Stimulated activated naive B cell treated with anti-CD40 and anti-IgM and Interleukin-4, amounts not matched to agents 10 μg/mL and 1 μg/mL and 100 μg/mL, for 72 hours (primary cell): ENCODE results near the gene G3BP1.
"Not testable (repeated sequence)": the region's sequence is repeated elsewhere in the genome, so short reads cannot be mapped to it uniquely, and the experiment has no call there.

Experiments used
- ATAC-seq, 2 donors: fragments of 150-1000 bp; cut with Tn5 transposase; replicated peaks; 2 replicates each; pipeline ENCODE4 v1.10.0; 2021; ENCODE audit warnings: moderate library complexity in 1 of 2
- DNase-seq: peaks from one replicate; pipeline ENCODE4 v3.0.0; 2021
- H3K27ac Mint-ChIP-seq: one replicate; pipeline ENCODE4 v1.8.0; 2022; ENCODE audit warnings: mild to moderate bottlenecking, mixed read lengths
- H3K27me3 Mint-ChIP-seq, 2 donors: one replicate each; pipeline ENCODE4 v1.8.0; 2022; ENCODE audit warnings: mixed read lengths in 2 of 2
- H3K36me3 Mint-ChIP-seq, 2 donors: one replicate each; pipeline ENCODE4 v1.8.0; 2022; ENCODE audit warnings: mixed read lengths in 2 of 2, mild to moderate bottlenecking in 1 of 2
- H3K4me1 Mint-ChIP-seq, 2 donors: one replicate each; pipeline ENCODE4 v1.8.0; 2022; ENCODE audit warnings: mixed read lengths in 2 of 2, mild to moderate bottlenecking in 1 of 2
- H3K4me3 Mint-ChIP-seq, 2 donors: one replicate each; pipeline ENCODE4 v1.8.0; 2022; ENCODE audit warnings: mild to moderate bottlenecking in 2 of 2, mixed read lengths in 2 of 2, moderate library complexity in 1 of 2
- H3K9me3 Mint-ChIP-seq, 2 donors: one replicate each; pipeline ENCODE4 v1.8.0; 2022; ENCODE audit warnings: mixed read lengths in 2 of 2, mild to moderate bottlenecking in 1 of 2

The G3BP1 gene

DNA sequence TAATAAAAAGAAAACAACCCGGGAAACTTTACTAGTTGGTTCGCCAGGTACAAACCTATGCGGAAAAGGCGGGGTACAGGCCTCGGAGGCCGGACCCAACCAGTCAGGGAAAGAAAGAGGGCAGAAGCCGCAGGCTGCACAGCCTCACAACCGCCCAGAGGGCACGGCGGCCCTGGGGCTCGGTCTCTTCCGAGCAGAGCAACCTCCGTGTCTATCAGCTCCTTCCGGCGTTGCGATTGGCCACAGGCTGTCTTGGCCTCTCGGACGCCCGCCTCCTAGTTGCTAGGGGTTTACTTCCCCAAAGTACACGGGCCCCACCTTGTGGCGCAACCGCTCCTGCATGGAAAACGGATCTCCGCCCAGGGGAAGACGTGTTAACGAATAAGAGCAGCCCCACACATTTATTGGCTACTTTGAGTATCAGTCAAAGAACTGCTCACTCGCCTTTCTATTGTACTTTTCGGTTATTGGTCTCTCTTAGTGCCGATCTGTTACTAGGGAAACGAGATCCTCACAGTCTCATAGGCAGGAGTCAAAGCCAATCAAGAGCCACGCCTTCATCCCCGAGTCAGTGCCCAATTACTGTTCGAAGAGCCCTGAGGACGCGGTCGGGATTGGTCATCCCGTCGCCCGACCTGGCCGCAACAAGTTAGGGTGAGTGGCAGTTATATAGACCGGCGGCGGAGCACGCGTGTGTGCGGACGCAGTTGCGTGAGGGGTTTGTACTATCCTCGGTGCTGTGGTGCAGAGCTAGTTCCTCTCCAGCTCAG lies at the start of gene G3BP1:
G3BP1 (plus strand) TSS at position 696 of the 770 bp plus-strand sequence. CDS start 14,667 bp downstream, outside the sequence.
- Mint-ChIP-seq H3K4me3 (peak within 1 kb of the TSS in 1 of 2 donors; percentile 95), H3K27ac (peak within 1 kb of the TSS; percentile 93), H3K9me3 (no peaks in the 10 kb centered on the region), H3K27me3 (no peaks in the 10 kb centered on the region), H3K4me1 (peaks cover 17 to 48% of the 10 kb centered on the region in 2 donors), H3K36me3 (peaks cover 0 to 20% of the 10 kb centered on the region in 2 donors)
- ATAC-seq, result peak; percentile 81 to 83
- DNase-seq, result peak; percentile 100

DNA sequence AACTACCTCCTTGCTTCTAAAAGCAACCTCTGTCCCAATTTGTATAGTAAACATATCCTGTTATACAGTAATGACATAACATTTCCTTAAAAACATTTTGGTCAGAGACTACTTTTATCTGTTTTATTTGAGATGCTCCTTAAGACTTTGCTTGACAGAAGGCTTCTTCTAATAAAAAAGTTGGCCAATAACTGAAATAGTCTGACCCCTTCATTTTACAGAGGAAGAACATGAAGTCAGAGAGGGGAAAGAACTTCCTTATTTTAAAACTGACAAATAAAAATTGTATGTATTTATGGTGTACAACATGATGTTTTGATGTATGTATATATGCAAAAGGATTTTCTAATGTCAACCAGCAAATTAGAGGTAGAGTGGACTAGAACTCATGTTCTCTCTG lies 49.2 kb upstream of the G3BP1 start:
- DNase-seq, result no peak
- Mint-ChIP-seq H3K27ac (no peak overlapping the region), H3K27me3 (no peaks in the 10 kb centered on the region), H3K4me1 (peaks cover 24 to 44% of the 10 kb centered on the region in 2 donors), H3K9me3 (no peaks in the 10 kb centered on the region), H3K4me3 (no peak overlapping the region), H3K36me3 (peaks cover 0 to 8% of the 10 kb centered on the region in 2 donors)
- no peak for ATAC-seq

DNA sequence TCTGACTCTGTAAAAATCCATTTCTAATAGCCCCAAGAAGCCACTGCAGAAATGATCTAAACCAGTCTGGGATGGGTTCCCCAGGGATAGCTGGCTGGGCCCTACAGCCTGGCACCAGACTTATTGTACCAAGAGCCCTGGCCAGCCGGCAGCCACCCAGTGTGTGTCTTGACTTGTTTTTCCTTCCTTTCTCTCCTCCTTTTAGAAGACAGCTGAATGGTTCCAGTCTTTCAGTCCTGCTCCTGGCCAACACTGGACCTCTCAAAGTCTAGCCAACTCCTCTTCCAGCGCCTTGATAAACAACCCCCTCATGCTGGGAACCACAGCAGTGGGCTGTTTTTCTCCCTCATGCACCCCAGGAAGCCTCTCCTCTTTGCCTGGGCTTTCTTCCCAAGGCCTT lies 47.4 kb upstream of the G3BP1 start:
- ATAC-seq (no peak), DNase-seq (no peak)
- no peak overlapping the region for H3K4me3 Mint-ChIP-seq
- peaks cover 2 to 17% of the 10 kb centered on the region in 2 donors for H3K36me3 Mint-ChIP-seq
- H3K4me1 Mint-ChIP-seq, result peaks cover 24 to 44% of the 10 kb centered on the region in 2 donors
- H3K9me3 Mint-ChIP-seq, result peaks cover 0 to 2% of the 10 kb centered on the region in 2 donors
- H3K27ac Mint-ChIP-seq, result no peak overlapping the region
- no peaks in the 10 kb centered on the region for H3K27me3 Mint-ChIP-seq

DNA sequence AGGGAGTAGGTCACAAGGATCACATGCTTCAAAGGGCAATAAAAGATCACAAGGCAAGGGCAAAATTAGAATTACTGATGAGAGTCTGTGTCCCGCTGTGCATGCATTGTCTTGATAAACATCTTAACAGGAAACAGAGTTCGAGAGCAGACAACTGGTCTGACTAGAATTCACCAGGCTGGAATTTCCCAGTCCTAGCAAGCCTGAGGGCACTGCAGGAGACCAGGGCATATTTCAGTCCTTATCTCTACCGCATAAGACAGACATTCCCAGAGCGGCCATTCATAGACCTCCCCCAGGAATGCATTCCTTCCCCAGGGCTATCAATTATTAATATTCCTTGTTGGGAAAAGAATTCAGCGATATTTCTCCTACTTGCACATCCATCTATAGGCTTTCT lies 42.2 kb upstream of the G3BP1 start:
- not testable (repeated sequence) for DNase-seq, H3K27me3 Mint-ChIP-seq, ATAC-seq, H3K27ac Mint-ChIP-seq, H3K9me3 Mint-ChIP-seq, H3K4me1 Mint-ChIP-seq, H3K4me3 Mint-ChIP-seq
- peaks cover 26 to 38% of the 10 kb centered on the region in 2 donors for H3K36me3 Mint-ChIP-seq

DNA sequence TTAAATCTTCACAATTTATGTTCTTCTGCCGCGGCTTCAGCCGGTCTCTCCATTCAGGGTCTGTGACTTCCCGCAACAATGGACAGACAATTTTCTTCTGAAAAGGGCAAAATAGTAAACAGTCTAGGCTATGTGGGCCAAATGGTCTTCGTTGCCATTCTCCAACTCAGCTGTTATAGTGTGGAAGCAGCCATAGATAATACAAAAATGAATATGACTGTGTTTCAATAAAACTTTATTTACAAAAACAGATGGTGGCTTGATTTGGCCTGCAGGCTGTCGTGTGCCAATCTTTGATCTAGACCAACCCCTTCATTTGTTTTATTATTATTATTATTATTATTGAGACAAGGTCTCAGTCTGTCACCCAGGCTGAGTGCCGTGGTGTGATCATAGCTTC lies 41.4 kb upstream of the G3BP1 start:
- Mint-ChIP-seq H3K27me3 (no peaks in the 10 kb centered on the region), H3K9me3 (peaks cover 0 to 5% of the 10 kb centered on the region in 2 donors), H3K36me3 (peaks cover 26 to 36% of the 10 kb centered on the region in 2 donors), H3K27ac (no peak overlapping the region), H3K4me3 (no peak overlapping the region), H3K4me1 (no peaks in the 10 kb centered on the region)
- ATAC-seq (no peak), DNase-seq (no peak)

- no peaks in the 10 kb centered on the region for H3K4me1 Mint-ChIP-seq
- no peak overlapping the region for H3K27ac Mint-ChIP-seq
- H3K4me3 Mint-ChIP-seq, result no peak overlapping the region
- H3K27me3 Mint-ChIP-seq, result no peaks in the 10 kb centered on the region
- ATAC-seq (no peak), DNase-seq (no peak)
- peaks cover 0 to 5% of the 10 kb centered on the region in 2 donors for H3K9me3 Mint-ChIP-seq
- H3K36me3 Mint-ChIP-seq, result peaks cover 34 to 44% of the 10 kb centered on the region in 2 donors
Measured at GRCh38 chr5:151733358-151734063, 38.2 kb upstream of the G3BP1 start.

DNA sequence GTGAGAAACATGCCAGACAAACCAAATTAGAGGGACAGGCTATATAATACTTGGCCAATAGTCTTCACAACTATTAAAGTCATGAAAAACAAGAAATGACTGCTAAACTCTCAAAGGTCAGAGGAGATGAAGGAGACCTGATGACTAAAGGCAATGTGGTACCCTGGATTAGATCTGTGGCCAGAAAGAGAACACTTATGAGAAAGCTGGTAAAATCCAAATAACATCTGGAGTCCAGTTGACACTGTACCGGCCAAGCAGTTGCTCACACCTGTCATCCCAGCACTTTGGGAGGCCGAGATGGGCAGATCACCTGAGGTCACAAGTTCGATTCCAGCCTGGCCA lies 37.7 kb upstream of the G3BP1 start:
- H3K4me3 Mint-ChIP-seq, result no peak overlapping the region

DNA sequence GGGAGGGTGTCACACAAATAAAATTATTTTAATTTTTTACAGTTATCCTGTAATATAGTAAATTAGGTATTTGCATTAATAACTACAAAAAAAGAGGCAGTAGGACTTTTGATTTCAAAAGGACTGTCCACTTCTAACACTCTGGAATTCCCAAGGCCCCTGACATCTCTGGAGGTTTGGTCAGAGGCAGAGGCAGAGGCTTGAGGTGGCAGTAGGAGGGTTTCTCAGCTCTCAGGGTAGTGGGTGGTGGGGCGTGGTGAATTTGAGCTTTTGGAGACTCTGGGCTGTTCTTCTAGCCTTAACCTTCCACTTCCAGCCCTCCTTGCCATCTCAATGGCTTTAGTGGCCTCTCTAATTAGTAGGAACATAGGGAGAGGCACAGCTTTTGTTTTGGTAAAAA lies 36.1 kb upstream of the G3BP1 start:
- no peak overlapping the region for H3K4me3 Mint-ChIP-seq
- H3K36me3 Mint-ChIP-seq, result peaks cover 33 to 42% of the 10 kb centered on the region in 2 donors
- H3K27ac Mint-ChIP-seq, result no peak overlapping the region
- no peaks in the 10 kb centered on the region for H3K27me3 Mint-ChIP-seq
- DNase-seq (no peak), ATAC-seq (no peak)
- H3K4me1 Mint-ChIP-seq, result peaks cover 7 to 9% of the 10 kb centered on the region in 2 donors
- H3K9me3 Mint-ChIP-seq, result no peaks in the 10 kb centered on the region

More for the DNA sequence above, 37.7 kb upstream of the G3BP1 start:
- Mint-ChIP-seq H3K36me3 (peaks cover 34 to 44% of the 10 kb centered on the region in 2 donors), H3K27ac (no peak overlapping the region), H3K27me3 (no peaks in the 10 kb centered on the region), H3K4me1 (no peaks in the 10 kb centered on the region), H3K9me3 (peaks cover 0 to 5% of the 10 kb centered on the region in 2 donors)
- no peak for DNase-seq
- no peak for ATAC-seq

- Mint-ChIP-seq H3K27ac (peak overlapping the region; percentile 51), H3K9me3 (no peaks in the 10 kb centered on the region), H3K27me3 (no peaks in the 10 kb centered on the region), H3K36me3 (peaks cover 32 to 41% of the 10 kb centered on the region in 2 donors), H3K4me1 (peaks cover 10 to 17% of the 10 kb centered on the region in 2 donors), H3K4me3 (no peak overlapping the region)
- ATAC-seq (no peak), DNase-seq (no peak)
Measured at GRCh38 chr5:151737431-151737830, 34.3 kb upstream of the G3BP1 start.

DNA sequence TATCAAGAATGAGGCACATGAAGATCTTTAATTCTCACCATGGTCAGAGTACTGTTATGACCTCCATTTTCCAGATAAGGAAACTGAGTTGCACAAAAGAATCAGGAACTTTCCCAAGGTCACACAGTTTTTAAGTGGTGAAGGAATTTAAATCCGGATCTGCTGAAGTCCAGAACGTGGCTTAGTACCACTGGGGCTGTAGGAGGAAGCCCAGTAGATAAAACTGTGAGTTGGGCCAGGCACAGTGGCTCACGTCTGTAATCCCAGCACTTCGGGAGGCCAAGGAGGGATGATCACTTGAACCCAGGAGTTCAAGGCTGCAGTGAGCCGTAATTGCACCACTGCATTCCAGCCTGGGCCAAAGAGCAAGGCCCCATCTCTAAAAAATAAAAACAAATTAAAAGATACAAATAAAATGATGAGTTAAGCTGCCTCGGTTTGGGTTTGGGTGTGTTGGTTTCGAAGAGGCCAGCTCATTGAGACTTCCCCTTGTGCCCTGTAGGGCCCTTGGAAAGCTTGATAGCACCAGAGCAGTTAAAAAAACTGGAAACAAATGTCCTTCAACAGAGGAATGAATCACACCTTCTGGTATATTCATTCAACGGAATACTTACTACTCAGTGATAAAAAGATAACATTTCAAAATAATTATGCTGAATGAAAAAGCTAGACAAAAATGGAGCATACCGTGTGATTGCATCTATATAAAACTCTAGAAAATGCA lies 33.5 kb upstream of the G3BP1 start:
- Mint-ChIP-seq H3K4me1 (peaks cover 16 to 26% of the 10 kb centered on the region in 2 donors), H3K36me3 (peaks cover 34 to 46% of the 10 kb centered on the region in 2 donors), H3K4me3 (no peak overlapping the region), H3K27me3 (no peaks in the 10 kb centered on the region), H3K27ac (no peak overlapping the region), H3K9me3 (no peaks in the 10 kb centered on the region)
- ATAC-seq (no peak), DNase-seq (no peak)

DNA sequence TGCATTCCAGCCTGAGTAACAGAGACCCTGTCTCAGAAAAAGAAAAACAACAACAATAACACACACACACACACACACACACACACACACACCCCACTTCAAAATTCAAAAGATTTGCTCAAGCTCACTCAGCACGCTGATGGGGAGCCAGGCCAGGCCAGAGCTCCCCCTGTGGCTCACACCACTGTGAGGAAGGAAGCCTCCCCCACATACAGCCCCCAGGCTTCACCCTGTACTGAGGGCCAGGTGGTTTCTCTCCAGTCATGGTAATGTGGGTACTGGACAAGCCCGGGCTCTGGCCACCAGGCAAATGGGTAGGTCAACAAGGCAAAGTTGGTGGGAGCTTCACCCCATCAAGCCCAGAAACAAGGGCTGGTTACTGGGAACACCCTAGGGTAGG lies 32.4 kb upstream of the G3BP1 start:
- Mint-ChIP-seq H3K4me3 (no peak overlapping the region), H3K36me3 (peaks cover 36 to 50% of the 10 kb centered on the region in 2 donors), H3K27ac (no peak overlapping the region), H3K27me3 (no peaks in the 10 kb centered on the region), H3K4me1 (peaks cover 21 to 28% of the 10 kb centered on the region in 2 donors), H3K9me3 (no peaks in the 10 kb centered on the region)
- DNase-seq (no peak), ATAC-seq (no peak)

DNA sequence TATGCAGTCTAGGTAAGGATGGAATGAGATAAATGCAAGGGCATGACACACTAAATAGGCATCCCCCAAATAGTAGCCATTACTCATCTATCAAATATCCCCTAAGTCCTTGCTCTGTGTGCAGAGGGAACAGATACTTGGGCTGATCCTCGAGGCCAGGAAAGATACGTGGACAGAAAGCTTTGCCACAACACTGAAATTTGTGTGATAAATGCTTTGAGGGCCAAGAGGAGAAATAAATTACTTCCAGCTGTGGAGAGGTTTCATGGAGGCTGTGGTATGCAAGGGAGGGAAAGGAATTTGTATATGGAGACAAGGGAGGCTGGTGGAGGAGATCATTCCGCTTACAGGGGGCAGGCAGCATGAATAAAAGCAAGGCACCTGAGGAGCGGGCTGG lies 31.8 kb upstream of the G3BP1 start:
- Mint-ChIP-seq H3K27ac (no peak overlapping the region), H3K36me3 (peaks cover 38 to 55% of the 10 kb centered on the region in 2 donors)
- no peak for ATAC-seq

DNA sequence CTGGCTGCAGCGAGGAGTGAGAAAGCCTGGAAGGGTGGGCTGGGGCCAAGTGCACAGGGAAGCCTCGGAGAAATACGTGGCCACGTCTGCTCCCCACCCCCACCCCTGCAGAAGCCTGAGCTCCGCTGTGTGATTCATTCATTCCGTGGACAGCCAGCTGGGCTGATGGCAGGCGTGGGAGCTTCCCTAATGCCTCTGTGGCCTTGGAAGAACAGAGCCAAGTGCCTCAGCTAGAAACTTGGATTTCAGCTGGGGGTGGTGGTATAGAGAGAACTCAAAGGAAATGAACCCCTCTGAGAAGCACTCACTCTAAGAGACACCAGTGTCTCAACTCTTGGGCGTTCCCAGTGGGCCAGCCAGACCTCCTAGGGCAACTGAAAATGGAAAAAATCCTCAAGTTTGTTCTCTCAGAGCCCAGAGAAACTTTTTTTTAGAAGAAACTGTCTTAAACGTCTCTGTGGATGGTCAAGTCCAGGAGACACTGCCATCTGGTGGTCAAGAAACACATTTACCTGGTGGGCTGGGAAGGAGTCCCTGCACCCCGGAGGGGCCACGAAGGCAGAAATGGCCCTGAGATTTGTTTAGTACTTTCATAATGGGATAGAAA lies 31.3 kb upstream of the G3BP1 start:
- Mint-ChIP-seq H3K4me3 (no peak overlapping the region), H3K9me3 (no peaks in the 10 kb centered on the region), H3K36me3 (peaks cover 42 to 60% of the 10 kb centered on the region in 2 donors), H3K4me1 (peaks cover 27 to 38% of the 10 kb centered on the region in 2 donors), H3K27me3 (no peaks in the 10 kb centered on the region), H3K27ac (peak overlapping the region; percentile 9)
- peak; percentile 65 to 67 for ATAC-seq
- no peak for DNase-seq

More for the DNA sequence above, 31.8 kb upstream of the G3BP1 start:
- DNase-seq, result no peak
- no peaks in the 10 kb centered on the region for H3K9me3 Mint-ChIP-seq
- no peaks in the 10 kb centered on the region for H3K27me3 Mint-ChIP-seq
- no peak overlapping the region for H3K4me3 Mint-ChIP-seq
- peaks cover 22 to 33% of the 10 kb centered on the region in 2 donors for H3K4me1 Mint-ChIP-seq

DNA sequence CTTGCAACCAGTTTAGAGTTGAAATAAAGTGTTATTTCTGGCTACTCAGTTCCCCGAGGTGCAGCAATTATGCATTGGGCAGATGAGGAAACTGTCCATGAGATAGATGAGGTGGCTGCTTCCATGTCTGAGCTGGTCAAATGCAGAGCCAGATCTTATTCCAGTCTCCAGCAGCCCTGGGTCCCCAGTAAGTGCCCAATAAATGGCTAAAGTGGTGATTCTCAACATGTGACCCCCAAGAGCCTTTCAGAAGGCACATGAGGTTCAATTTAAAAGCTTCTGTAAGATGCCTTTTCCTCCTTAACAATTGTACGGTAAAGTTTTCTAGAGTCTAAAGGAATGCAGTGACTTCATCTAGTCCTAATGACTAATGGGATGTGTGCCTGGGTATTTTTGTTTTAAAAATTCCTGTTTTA lies 30.8 kb upstream of the G3BP1 start:
- H3K36me3 Mint-ChIP-seq, result peaks cover 41 to 60% of the 10 kb centered on the region in 2 donors
- no peaks in the 10 kb centered on the region for H3K27me3 Mint-ChIP-seq
- peak in 1 of 2 donors; percentile 2 for ATAC-seq
- DNase-seq, result no peak
- peaks cover 31 to 43% of the 10 kb centered on the region in 2 donors for H3K4me1 Mint-ChIP-seq
- no peaks in the 10 kb centered on the region for H3K9me3 Mint-ChIP-seq
- no peak overlapping the region for H3K4me3 Mint-ChIP-seq
- no peak overlapping the region for H3K27ac Mint-ChIP-seq
